GM21360 (cell line): ENCODE results near the gene EN2.
A peak's percentile ranks its signal among the peaks of the same experiment; 100 is the strongest.

Source experiments
- ATAC-seq: cut with Tn5 transposase; IDR thresholded peaks from one replicate; pipeline ENCODE4 v1.9.1; 2021; ENCODE audit warnings: mild to moderate bottlenecking, moderate library complexity; ENCODE audit not compliant: unreplicated experiment

The EN2 gene

DNA sequence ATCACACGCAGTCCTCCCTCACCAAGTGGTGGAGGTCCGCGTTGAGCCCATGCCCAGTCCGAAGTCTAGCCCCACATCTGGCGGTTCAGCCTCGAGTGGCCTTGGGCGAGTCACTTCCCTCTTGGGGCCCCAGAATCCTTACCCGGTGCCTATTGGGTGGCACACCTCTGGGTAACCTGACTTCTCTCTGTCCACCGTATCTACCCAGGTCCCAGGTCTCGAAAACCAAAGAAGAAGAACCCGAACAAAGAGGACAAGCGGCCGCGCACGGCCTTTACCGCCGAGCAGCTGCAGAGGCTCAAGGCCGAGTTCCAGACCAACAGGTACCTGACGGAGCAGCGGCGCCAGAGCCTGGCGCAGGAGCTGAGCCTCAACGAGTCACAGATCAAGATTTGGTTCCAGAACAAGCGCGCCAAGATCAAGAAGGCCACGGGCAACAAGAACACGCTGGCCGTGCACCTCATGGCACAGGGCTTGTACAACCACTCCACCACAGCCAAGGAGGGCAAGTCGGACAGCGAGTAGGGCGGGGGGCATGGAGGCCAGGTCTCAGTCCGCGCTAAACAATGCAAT, 4.3 kb downstream of the EN2 start:
- no peak for ATAC-seq

- no peak for ATAC-seq
Measured at GRCh38 chr7:155463114-155463811, 5.3 kb downstream of the EN2 start.

- ATAC-seq: no peak
Measured at GRCh38 chr7:155464183-155464582, 6.3 kb downstream of the EN2 start.

GRCh38 chr7:155464948-155465739, 7.2 kb downstream of the EN2 start:
- no peak for ATAC-seq

DNA sequence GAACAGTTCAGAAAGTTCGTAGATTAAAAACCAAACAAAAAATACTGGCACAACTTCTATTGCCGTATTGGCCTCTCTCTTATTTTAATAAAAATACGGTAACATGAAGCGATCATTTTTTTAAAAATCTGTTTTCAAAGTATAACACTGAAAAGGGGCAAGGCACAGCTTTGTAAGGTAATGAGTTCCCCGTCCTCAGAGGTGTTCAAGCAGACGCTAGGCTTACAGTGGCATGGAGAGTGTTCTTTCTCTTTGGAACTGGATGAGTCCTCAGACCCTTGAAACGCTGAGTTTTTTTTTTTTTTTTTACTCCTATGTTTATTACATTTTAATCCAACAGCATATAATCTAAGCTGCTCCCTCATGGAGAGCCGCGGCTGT, 7.8 kb downstream of the EN2 start:
- ATAC-seq: no peak

- no peak for ATAC-seq
Measured at GRCh38 chr7:155466142-155466813, 8.3 kb downstream of the EN2 start.

DNA sequence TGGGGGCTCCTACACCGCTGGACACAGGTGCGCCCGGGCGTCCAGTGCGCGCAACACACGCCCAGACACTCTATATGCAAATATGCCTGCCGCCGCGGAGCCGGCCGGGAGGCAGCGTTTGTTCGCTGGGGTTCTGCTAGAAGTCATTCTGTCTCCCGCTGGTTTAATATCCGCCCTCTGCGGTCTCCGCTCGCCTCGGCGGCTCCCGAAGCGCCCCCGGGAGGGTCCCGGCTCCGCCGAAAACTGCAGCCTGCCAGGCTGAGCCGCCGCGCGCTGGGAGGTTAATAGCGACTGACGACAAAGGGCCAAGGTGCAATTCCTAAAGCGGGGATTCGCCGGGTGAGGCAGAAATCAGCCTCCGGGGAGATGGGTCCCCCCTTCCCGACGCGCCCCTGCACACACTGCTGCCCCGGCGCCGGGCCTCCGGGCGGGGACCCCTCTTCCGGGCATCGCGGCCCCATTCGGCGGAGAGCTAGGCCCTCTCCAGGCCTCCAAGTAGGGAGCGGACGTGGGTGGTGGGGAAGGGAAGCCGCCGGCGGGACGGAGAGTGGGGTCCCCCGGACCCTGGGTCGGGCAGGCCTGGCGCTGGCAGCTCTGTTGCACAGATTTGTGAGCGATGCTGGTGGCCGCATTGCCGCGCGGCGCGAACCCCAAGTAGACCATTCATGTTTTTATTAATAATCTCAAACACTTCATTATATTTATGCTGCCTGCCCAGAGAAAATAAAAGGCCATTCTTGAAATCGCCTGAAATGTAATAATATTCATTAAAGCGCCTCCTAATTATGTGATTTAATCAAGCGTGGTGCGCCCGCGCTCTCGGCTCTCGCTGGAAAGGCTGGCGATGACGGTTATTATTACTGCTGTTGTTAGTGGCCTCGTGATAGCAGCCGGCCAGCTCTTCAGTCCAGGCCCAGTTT, 9.1 kb downstream of the EN2 start:
- no peak for ATAC-seq

DNA sequence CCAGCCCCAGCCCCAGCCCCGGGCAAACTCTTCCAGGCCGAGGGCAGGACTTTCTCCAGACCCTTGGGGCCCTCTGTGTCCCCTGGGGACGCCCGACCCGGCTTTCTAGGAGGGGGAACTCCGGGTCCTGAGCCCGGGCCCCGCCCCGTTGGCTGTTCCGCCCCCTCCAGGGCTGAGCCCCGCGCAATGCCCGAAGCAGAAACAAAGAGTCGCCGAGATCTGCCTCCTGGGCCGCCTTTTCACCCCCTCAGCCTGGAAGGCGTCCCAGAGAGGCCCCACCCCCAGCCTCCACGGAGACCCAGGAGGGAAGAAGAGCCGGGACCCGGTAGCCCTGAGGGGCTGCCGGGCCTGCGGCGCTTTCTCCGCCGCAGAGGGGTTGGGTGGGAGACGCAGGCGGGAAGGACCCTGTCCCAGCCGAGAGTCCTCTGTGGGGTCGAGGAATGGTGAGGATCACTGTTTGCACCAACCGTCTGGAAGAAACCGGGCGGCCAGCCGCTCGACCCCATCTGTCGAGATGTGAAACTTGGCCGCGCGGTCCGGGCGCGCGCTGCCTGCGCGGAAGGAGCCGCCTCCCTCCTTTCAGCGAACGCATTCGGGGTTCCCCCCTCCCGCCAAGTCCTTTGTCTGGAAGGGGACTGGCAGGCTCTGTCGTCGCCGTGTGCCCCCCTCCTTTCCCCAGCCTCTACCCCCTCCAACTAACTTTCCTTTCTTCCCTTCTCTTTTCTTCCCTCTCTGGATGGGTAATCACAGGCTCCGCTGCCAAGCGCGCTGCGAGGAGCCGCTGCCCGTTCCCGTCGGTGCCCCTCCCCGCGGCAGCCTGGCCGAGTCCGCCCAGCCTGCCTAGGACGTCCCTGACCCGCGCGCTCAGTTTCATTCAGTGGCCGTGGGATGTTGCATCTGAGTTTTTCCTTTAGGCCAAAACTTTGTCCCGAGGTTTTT, 10.2 kb downstream of the EN2 start:
- ATAC-seq: no peak

DNA sequence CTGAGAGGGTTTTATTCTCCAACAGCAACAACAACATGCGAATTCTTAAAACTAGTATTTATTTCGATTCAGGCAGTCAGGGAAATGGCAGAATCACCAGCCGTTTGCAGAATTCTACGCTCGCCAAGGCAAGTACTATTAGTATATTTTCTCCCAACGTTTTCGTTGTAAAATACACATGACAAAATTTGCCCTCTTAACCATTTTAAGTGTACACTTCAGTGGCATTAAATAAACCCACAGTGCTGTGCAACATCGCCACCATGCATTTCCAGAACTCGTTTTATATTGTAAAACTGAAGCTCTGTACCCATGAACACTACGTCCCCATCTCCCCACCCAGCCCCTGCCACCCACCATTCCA, 10.8 kb downstream of the EN2 start:
- ATAC-seq: no peak

GRCh38 chr7:155469311-155470185, 11.6 kb downstream of the EN2 start:
- no peak for ATAC-seq

DNA sequence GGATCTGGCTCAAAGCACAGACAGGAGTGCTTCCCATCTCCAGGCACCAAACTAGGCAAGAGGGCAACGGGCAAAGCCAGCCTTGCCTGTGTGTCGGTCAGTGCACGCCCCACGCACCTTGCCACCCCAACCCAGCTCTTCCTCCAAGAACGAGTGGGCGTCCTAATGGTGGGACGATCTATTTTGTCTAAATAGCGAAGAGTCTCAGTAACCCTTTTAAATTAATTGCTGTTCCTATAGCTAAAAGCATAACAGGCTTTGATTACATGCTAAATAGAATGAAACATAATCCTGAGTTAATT, 12.2 kb downstream of the EN2 start:
- no peak for ATAC-seq

DNA sequence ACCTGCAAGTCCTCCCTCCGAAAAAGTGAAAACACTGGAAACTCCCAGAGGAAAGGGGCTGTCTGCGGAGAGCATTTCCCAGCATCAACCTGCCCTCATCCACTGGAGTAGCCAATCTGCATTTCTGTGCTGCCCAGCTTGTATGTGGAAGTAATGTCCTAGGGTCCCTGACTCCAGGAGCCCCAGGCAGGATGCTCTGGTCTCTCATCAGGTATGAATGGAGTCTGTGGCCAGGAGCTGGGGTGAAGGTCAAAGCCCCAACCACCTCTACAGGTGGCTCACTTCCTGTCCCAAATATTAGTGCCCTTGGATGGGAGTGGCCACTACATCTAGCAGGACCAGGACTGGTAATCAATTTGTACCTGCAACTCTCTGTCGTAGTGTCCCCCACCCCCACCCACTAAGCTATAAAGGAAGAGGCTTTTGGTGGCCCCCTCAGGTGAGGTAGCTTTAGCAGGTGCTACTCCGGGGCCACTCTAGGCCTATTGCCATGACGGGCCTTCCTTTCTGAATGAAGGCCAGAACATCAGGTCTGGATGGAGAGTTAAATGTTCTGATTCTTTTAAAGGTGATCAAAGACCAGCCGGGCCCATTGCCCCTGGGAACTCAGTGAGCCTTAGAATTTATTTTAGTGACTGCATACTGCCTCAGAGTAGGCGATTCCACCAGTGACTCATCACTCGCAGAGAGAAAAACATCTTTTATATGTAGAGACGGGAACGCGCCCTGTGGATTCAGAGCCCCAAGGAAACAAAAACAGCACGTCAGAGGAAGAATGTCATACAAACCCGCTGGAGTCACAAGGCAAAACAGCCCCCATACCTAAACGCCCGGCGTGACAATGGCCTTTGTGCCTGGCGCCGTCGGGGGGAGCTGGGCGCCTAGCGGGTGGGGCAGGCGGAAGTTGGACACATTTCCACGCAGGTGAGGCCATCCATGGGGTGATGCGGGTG, 13.0 kb downstream of the EN2 start:
- ATAC-seq: no peak

DNA sequence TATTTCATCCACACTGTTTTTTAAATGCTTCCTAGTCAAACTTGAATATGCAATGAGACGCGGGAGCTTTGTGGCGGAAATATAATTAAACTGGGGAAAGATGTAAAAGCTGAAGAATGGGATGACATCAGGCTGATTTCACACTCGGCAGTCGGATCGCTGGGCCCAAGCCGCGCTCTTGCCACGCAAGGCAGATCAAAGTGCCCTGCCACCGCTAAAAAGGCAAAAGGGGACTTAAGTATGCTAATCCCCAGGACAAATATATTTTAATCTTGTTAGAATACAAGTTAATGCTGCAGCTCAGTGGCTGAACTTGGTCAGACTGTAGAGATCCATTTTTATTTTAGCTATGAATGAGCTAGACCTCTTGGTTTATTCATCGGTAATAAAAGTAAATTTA, 13.8 kb downstream of the EN2 start:
- no peak for ATAC-seq

GRCh38 chr7:155477476-155477875, 19.5 kb downstream of the EN2 start:
- peak; percentile 95 for ATAC-seq

- ATAC-seq: no peak
Measured at GRCh38 chr7:155481764-155482163, 23.8 kb downstream of the EN2 start.

DNA sequence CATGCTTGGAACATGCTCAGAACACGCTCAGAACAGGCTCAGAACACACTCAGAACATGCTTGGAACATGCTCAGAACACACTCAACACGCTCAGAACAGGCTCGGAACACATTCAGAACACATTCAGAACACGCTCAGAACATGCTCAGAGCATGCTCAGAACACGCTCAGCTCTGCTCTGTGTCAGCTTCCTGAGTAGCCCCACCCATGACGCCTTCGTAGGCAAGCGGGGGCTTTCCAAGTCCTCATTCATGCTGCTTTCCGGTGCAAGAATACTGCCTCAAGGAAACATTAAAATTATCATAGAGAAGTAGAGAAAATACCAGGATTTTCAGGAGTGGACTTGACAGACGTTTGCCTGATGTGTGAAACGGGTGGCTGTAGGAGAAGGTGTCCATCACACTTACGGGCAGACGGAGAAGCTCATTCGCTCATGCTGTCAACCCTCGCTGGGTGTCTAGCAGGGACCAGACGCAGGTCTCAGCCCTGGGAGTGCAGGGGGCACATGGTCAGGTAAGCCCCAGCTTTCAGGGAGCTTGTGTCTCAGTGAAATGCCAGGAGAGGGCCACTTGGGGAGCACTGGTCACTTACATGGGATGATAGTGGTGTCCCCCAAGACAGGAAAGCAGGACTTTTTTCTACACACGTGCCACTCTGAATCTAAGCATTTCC, 24.7 kb downstream of the EN2 start:
- ATAC-seq: no peak

- no peak for ATAC-seq
Measured at GRCh38 chr7:155483245-155483644, 25.3 kb downstream of the EN2 start.
